Activated naive CD4-positive, alpha-beta T cell treated with anti-CD3 and anti-CD28 coated beads for 36 hours (primary cell): Measurements from ENCODE around the gene GRM1. TPM values are rescaled to one million over a fixed set of nuclear protein-coding genes. Genes with fewer than 3 reads are reported as not detected.

Experiments used
- CTCF ChIA-PET: fragments of 350-600 bp; sonication (Branson Sonifier 250); formaldehyde crosslinking; loops from one replicate; lab custom pipeline; 2021; ENCODE audit warnings: antibody characterized with exemption; lab: Charles Lee
- DNase-seq: peaks from one replicate; pipeline ENCODE4 v3.0.0-alpha.2; 2020
- H3K27ac Mint-ChIP-seq: one replicate; pipeline ENCODE4 v1.8.0; 2021; ENCODE audit warnings: mild to moderate bottlenecking, mixed read lengths
- H3K27me3 Mint-ChIP-seq: one replicate; pipeline ENCODE4 v1.8.0; 2021; ENCODE audit warnings: low read depth, mixed read lengths
- H3K36me3 Mint-ChIP-seq: one replicate; pipeline ENCODE4 v1.8.0; 2021; ENCODE audit warnings: low read depth, mixed read lengths
- H3K4me1 Mint-ChIP-seq: one replicate; pipeline ENCODE4 v1.8.0; 2021; ENCODE audit warnings: low read depth, mixed read lengths
- H3K4me3 Mint-ChIP-seq: one replicate; pipeline ENCODE4 v1.8.0; 2021; ENCODE audit warnings: mild to moderate bottlenecking, moderate library complexity, mixed read lengths
- H3K9me3 Mint-ChIP-seq: one replicate; pipeline ENCODE4 v1.8.0; 2021; ENCODE audit warnings: mixed read lengths
- intact Hi-C: fragments of 100-400 bp; cut with micrococcal nuclease; formaldehyde crosslinking; loops from one replicate; pipeline ENCODE4 v1.15.1; 2023
- total RNA-seq, 2 experiments: library from RNA; stranded (reverse); gene quantifications; one replicate each; pipeline ENCODE4 v1.2.3, GENCODE V29; 2021

GRM1 gene
- total RNA-seq, 2 experiments from 2014 or later, result not detected

- intact Hi-C loops, result no loop called here
- Mint-ChIP-seq H3K4me3 (no peak overlapping the region), H3K36me3 (no peaks in the 10 kb centered on the region), H3K27me3 (no peaks in the 10 kb centered on the region), H3K27ac (no peak overlapping the region), H3K4me1 (no peaks in the 10 kb centered on the region), H3K9me3 (no peaks in the 10 kb centered on the region)
- DNase-seq, result no peak
- CTCF ChIA-PET, result no interaction called here
Measured at GRCh38 chr6:146312608-146313007, 283.7 kb downstream of the GRM1 start.

GRCh38 chr6:146315381-146316174 is 286.7 kb downstream of the GRM1 start:
- Mint-ChIP-seq H3K36me3 (no peaks in the 10 kb centered on the region), H3K4me1 (no peaks in the 10 kb centered on the region), H3K27ac (no peak overlapping the region), H3K4me3 (no peak overlapping the region), H3K27me3 (no peaks in the 10 kb centered on the region), H3K9me3 (no peaks in the 10 kb centered on the region)
- CTCF ChIA-PET, result no interaction called here
- DNase-seq, result no peak
- intact Hi-C loops, result no loop called here

DNA sequence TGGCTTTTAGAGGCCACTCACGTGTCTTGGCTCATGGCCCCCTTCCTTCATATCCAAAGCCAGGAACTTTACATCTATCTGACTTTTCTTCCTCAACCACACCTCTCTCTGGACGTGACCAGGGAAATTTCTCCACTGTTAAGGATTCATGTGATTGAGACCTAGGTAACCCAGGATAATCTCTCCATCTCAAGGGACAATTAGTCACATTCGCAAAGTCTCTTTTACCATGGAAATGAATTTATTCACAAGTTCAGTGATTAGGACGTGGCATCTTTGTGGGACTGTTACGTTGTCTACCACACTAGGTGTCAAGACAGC is 287.3 kb downstream of the GRM1 start:
- no peaks in the 10 kb centered on the region for H3K27me3 Mint-ChIP-seq
- H3K9me3 Mint-ChIP-seq, result no peaks in the 10 kb centered on the region
- H3K36me3 Mint-ChIP-seq, result no peaks in the 10 kb centered on the region
- no peaks in the 10 kb centered on the region for H3K4me1 Mint-ChIP-seq
- no peak overlapping the region for H3K4me3 Mint-ChIP-seq
- CTCF ChIA-PET, result no interaction called here
- intact Hi-C loops, result no loop called here
- DNase-seq, result no peak
- H3K27ac Mint-ChIP-seq, result no peak overlapping the region

- H3K36me3 Mint-ChIP-seq, result no peaks in the 10 kb centered on the region
- DNase-seq, result no peak
- CTCF ChIA-PET, result no interaction called here
- H3K27me3 Mint-ChIP-seq, result peaks cover 2% of the 10 kb centered on the region
- intact Hi-C loops, result no loop called here
- H3K27ac Mint-ChIP-seq, result no peak overlapping the region
- no peaks in the 10 kb centered on the region for H3K4me1 Mint-ChIP-seq
- H3K4me3 Mint-ChIP-seq, result no peak overlapping the region
- H3K9me3 Mint-ChIP-seq, result no peaks in the 10 kb centered on the region
Measured at GRCh38 chr6:146331013-146331412, 302.2 kb downstream of the GRM1 start.

DNA sequence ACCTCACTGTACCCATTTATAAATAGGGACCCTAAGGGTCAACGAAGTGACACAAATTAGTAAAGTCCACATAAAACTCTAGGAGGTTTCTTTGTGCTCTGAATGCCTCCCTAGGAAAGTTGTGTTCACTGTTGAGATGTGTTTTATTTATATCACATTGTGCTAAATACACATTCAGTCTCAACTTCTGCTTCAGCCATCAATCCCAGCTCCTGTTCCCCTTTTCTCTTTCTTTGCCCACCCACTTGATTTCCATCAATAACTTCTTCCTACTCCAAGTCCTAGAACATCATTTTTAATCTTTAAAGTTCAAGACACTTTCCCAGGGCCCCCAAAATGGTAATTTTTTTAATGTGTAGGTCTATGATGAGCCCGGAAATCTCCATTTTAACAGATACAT is 306.5 kb downstream of the GRM1 start:
- intact Hi-C loops, result no loop called here
- Mint-ChIP-seq H3K4me1 (no peaks in the 10 kb centered on the region), H3K27ac (no peak overlapping the region), H3K9me3 (no peaks in the 10 kb centered on the region), H3K4me3 (no peak overlapping the region), H3K36me3 (no peaks in the 10 kb centered on the region), H3K27me3 (peaks cover 9% of the 10 kb centered on the region)
- CTCF ChIA-PET, result no interaction called here
- no peak for DNase-seq

DNA sequence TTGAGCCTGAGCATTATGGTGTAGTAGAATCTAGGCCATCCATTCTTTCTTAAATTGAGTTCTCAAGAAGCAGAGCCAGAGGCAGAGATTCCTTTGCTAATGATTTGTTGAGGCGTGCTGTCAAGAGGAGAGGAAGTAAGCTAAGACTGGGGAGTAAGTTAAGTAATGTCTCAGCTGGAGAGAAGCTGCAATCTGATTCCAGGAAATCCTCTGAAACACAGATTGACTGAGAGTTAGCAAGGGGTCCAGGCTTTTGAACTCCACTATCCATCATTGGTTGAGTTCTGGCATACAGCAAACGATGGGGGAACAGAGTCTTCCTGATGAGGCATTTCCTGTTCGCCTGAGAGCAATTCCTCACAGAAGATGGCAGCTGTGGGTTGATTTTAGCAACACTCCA is 307.3 kb downstream of the GRM1 start:
- intact Hi-C loops, result no loop called here
- no peak overlapping the region for H3K4me3 Mint-ChIP-seq
- H3K9me3 Mint-ChIP-seq, result no peaks in the 10 kb centered on the region

DNA sequence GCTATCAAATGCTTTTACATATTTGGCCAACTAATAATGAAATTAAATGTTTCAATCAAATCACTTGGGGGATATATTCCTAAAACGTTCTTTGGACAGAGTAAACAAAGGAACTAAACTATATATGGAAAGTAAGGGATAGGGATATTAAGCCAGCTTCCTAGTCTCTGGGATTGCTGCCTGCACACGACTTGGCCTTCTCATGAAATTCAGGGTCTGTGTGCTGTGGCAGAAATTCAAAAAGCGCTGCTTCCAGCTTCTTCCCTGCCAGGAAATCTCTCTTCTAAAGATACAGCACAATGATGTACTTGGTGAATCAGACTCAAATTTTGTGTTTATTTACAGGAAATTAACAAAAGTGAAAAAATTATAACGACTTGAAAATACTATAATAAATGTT is 308.5 kb downstream of the GRM1 start:
- H3K9me3 Mint-ChIP-seq, result no peaks in the 10 kb centered on the region
- DNase-seq, result no peak
- intact Hi-C loops, result no loop called here
- no peaks in the 10 kb centered on the region for H3K4me1 Mint-ChIP-seq
- CTCF ChIA-PET, result no interaction called here
- H3K4me3 Mint-ChIP-seq, result no peak overlapping the region
- H3K27ac Mint-ChIP-seq, result no peak overlapping the region
- H3K27me3 Mint-ChIP-seq, result peaks cover 9% of the 10 kb centered on the region
- H3K36me3 Mint-ChIP-seq, result no peaks in the 10 kb centered on the region

More for the DNA sequence above, 307.3 kb downstream of the GRM1 start:
- H3K4me1 Mint-ChIP-seq, result no peaks in the 10 kb centered on the region
- no peaks in the 10 kb centered on the region for H3K36me3 Mint-ChIP-seq
- CTCF ChIA-PET, result no interaction called here
- no peak overlapping the region for H3K27ac Mint-ChIP-seq
- DNase-seq, result no peak
- H3K27me3 Mint-ChIP-seq, result peaks cover 9% of the 10 kb centered on the region

GRCh38 chr6:146339716-146340115 is 310.9 kb downstream of the GRM1 start:
- Mint-ChIP-seq H3K4me1 (no peaks in the 10 kb centered on the region), H3K27ac (no peak overlapping the region)

GRCh38 chr6:146341493-146342230 is 312.8 kb downstream of the GRM1 start:
- Mint-ChIP-seq H3K27ac (no peak overlapping the region), H3K4me1 (no peaks in the 10 kb centered on the region), H3K9me3 (no peaks in the 10 kb centered on the region), H3K27me3 (peaks cover 8% of the 10 kb centered on the region), H3K4me3 (no peak overlapping the region), H3K36me3 (no peaks in the 10 kb centered on the region)
- no peak for DNase-seq
- intact Hi-C loops, result no loop called here
- CTCF ChIA-PET, result no interaction called here

More at GRCh38 chr6:146339716-146340115, 310.9 kb downstream of the GRM1 start:
- Mint-ChIP-seq H3K36me3 (no peaks in the 10 kb centered on the region), H3K27me3 (peaks cover 9% of the 10 kb centered on the region), H3K4me3 (no peak overlapping the region), H3K9me3 (no peaks in the 10 kb centered on the region)
- CTCF ChIA-PET, result interaction anchor here (0.7 kb wide), 1 partner anchor 16 kb away, joined by 3 read pairs; no protein-coding TSS in a partner anchor
- DNase-seq, result no peak
- intact Hi-C loops, result no loop called here

GRCh38 chr6:146345598-146345997 is 316.7 kb downstream of the GRM1 start:
- no peaks in the 10 kb centered on the region for H3K27me3 Mint-ChIP-seq
- no peak for DNase-seq
- CTCF ChIA-PET, result interaction anchor here (0.6 kb wide), 1 partner anchor 162 kb away, joined by 3 read pairs; no protein-coding TSS in a partner anchor
- no peak overlapping the region for H3K27ac Mint-ChIP-seq
- H3K4me1 Mint-ChIP-seq, result no peaks in the 10 kb centered on the region
- no peaks in the 10 kb centered on the region for H3K9me3 Mint-ChIP-seq
- no peaks in the 10 kb centered on the region for H3K36me3 Mint-ChIP-seq
- H3K4me3 Mint-ChIP-seq, result no peak overlapping the region
- intact Hi-C loops, result no loop called here

- Mint-ChIP-seq H3K4me1 (no peaks in the 10 kb centered on the region), H3K9me3 (no peaks in the 10 kb centered on the region), H3K36me3 (no peaks in the 10 kb centered on the region), H3K27ac (no peak overlapping the region), H3K4me3 (no peak overlapping the region), H3K27me3 (no peaks in the 10 kb centered on the region)
- intact Hi-C loops, result no loop called here
- CTCF ChIA-PET, result interaction anchor here (0.6 kb wide), 1 partner anchor 20 kb away, joined by 5 read pairs; no protein-coding TSS in a partner anchor
- no peak for DNase-seq
Measured at GRCh38 chr6:146347090-146347489, 318.2 kb downstream of the GRM1 start.

GRCh38 chr6:146347690-146348089 is 318.8 kb downstream of the GRM1 start:
- Mint-ChIP-seq H3K27ac (no peak overlapping the region), H3K9me3 (no peaks in the 10 kb centered on the region), H3K27me3 (no peaks in the 10 kb centered on the region), H3K4me3 (no peak overlapping the region), H3K36me3 (no peaks in the 10 kb centered on the region), H3K4me1 (no peaks in the 10 kb centered on the region)
- CTCF ChIA-PET, result interaction anchor here (0.6 kb wide), 1 partner anchor 19 kb away, joined by 5 read pairs; no protein-coding TSS in a partner anchor
- DNase-seq, result no peak
- intact Hi-C loops, result no loop called here

GRCh38 chr6:146351018-146351417 is 322.2 kb downstream of the GRM1 start:
- no peaks in the 10 kb centered on the region for H3K36me3 Mint-ChIP-seq
- no peaks in the 10 kb centered on the region for H3K9me3 Mint-ChIP-seq
- H3K27ac Mint-ChIP-seq, result no peak overlapping the region
- no peaks in the 10 kb centered on the region for H3K4me1 Mint-ChIP-seq
- no peak for DNase-seq
- intact Hi-C loops, result no loop called here
- CTCF ChIA-PET, result no interaction called here
- H3K27me3 Mint-ChIP-seq, result peaks cover 3% of the 10 kb centered on the region
- no peak overlapping the region for H3K4me3 Mint-ChIP-seq
